ENCODE data around the gene KMT2E.

DNA sequence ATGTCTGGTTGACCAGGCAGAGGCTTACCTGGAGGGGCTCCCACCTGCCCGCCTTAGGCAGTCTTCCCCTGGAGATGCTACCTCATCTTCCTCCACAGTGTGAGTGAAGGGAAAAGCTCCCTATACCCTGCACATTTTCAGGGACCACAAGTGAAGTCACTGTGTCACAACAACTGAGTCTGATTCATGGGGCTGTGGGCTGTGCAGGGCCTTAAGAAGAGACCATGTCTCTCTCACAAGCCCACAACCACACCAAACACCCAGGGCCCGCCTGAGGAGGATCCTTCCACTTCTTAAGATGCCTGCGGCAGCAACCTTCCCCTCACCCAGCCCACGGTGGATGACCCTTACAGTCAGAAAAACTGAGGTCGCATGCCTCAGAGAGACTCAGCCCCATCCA lies 118.3 kb downstream of the KMT2E start:
- TF ChIP-seq POLR2A (IDR thresholded peaks at IDR 0.05; ENCODE audit: low read depth, low read length), result no peak
- TF ChIP-seq POLR2AphosphoS5 (IDR thresholded peaks at IDR 0.05; ENCODE audit: low read depth, low read length), result no peak
- no peak for TF ChIP-seq TAF1 (IDR thresholded peaks at IDR 0.05; ENCODE audit: borderline replicate concordance, low read depth, low read length)

Data from GM12892 (cell line).